Left ventricle myocardium superior (tissue), 1 donor: ENCODE results near the gene FBXL14. TPM values are rescaled to one million over a fixed set of nuclear protein-coding genes. Genes with fewer than 3 reads are reported as not detected.
A peak's percentile ranks its signal among the peaks of the same experiment; 100 is the strongest.

ENCODE experiments used
- ATAC-seq: fragments of 200-7000 bp; cut with Tn5 transposase; one replicate; pipeline ENCODE4 v1.9.1; 2020; ENCODE audit warnings: mild to moderate bottlenecking, moderate library complexity
- DNase-seq: peaks from one replicate; pipeline ENCODE4 v3.0.0-alpha.2; 2020
- intact Hi-C: fragments of 100-400 bp; cut with micrococcal nuclease; formaldehyde crosslinking; loops from one replicate; pipeline ENCODE4 v1.11.0; 2022
- total RNA-seq: library from RNA; stranded (reverse); fragmentation: NEBNext Ultra II Directional; extraction: Animal tissue kit (Norgen Biotek cat#: 25700); gene quantifications from one replicate; pipeline ENCODE4 v1.2.1, GENCODE V29; 2021
- donor health status: DM: no; HTN: yes; CAD: no; lungs with severe emphysema.

FBXL14 gene
- total RNA-seq, 1 donor from 2014 or later: 7.7 TPM

GRCh38 chr12:1551496-1551895 lies 42.9 kb downstream of the FBXL14 start:
- intact Hi-C loops: no loop called here
- no peak for ATAC-seq
- no peak for DNase-seq

GRCh38 chr12:1546931-1547640 lies 47.3 kb downstream of the FBXL14 start:
- intact Hi-C loops: no loop called here
- no peak for ATAC-seq
- no peak for DNase-seq

GRCh38 chr12:1544996-1545700 lies 49.2 kb downstream of the FBXL14 start:
- peak; percentile 43 for ATAC-seq
- intact Hi-C loops: no loop called here
- DNase-seq: peak; percentile 44

- no peak for ATAC-seq
- no peak for DNase-seq
Observed at GRCh38 chr12:1542599-1542998, 51.8 kb downstream of the FBXL14 start.

GRCh38 chr12:1540690-1541089 lies 53.7 kb downstream of the FBXL14 start:
- ATAC-seq (no peak), DNase-seq (no peak)
- intact Hi-C loops: no loop called here

More at GRCh38 chr12:1542599-1542998, 51.8 kb downstream of the FBXL14 start:
- intact Hi-C loops: no loop called here

- intact Hi-C loops: no loop called here
- no peak for DNase-seq
- no peak for ATAC-seq
Observed at GRCh38 chr12:1539135-1539534, 55.2 kb downstream of the FBXL14 start.

GRCh38 chr12:1536817-1537216 lies 57.6 kb downstream of the FBXL14 start:
- intact Hi-C loops: no loop called here
- DNase-seq: no peak
- no peak for ATAC-seq

GRCh38 chr12:1534748-1535147 lies 59.6 kb downstream of the FBXL14 start:
- intact Hi-C loops: no loop called here
- ATAC-seq (no peak), DNase-seq (no peak)

- intact Hi-C loops: no loop called here
- ATAC-seq (no peak), DNase-seq (no peak)
Observed at GRCh38 chr12:1533602-1534304, 60.6 kb downstream of the FBXL14 start.

- no peak for ATAC-seq
- intact Hi-C loops: no loop called here
- DNase-seq: no peak
Observed at GRCh38 chr12:1533205-1533601, 61.2 kb downstream of the FBXL14 start.

GRCh38 chr12:1532375-1533165 lies 61.8 kb downstream of the FBXL14 start:
- intact Hi-C loops: no loop called here
- ATAC-seq: no peak
- no peak for DNase-seq

- no peak for ATAC-seq
Observed at GRCh38 chr12:1531654-1532374, 62.6 kb downstream of the FBXL14 start.

GRCh38 chr12:1531153-1531653 lies 63.2 kb downstream of the FBXL14 start:
- peak; percentile 38 for DNase-seq
- ATAC-seq: peak; percentile 47
- intact Hi-C loops: no loop called here

More at GRCh38 chr12:1531654-1532374, 62.6 kb downstream of the FBXL14 start:
- intact Hi-C loops: no loop called here
- DNase-seq: no peak

- ATAC-seq: no peak
- no peak for DNase-seq
- intact Hi-C loops: no loop called here
Observed at GRCh38 chr12:1530592-1531152, 63.7 kb downstream of the FBXL14 start.

- DNase-seq (peak; percentile 62), ATAC-seq (peak; percentile 82)
- intact Hi-C loops: no loop called here
Observed at GRCh38 chr12:1529862-1530591, 64.4 kb downstream of the FBXL14 start.

- intact Hi-C loops: no loop called here
- DNase-seq (no peak), ATAC-seq (no peak)
Observed at GRCh38 chr12:1529228-1529861, 65.0 kb downstream of the FBXL14 start.

GRCh38 chr12:1528791-1529190 lies 65.6 kb downstream of the FBXL14 start:
- DNase-seq (no peak), ATAC-seq (no peak)
- intact Hi-C loops: no loop called here
